Lower lobe of right lung (tissue), 2 donors: ENCODE results near the gene SLC24A5. TPM values are rescaled to one million over a fixed set of nuclear protein-coding genes. Genes with fewer than 3 reads are reported as not detected.

Experiments
- ATAC-seq, 2 donors: fragments of 200-7000 bp; cut with Tn5 transposase; one replicate each; pipeline ENCODE4 v1.9.1; 2020 to 2022; ENCODE audit warnings: mild to moderate bottlenecking in 2 of 2, moderate library complexity in 2 of 2
- DNase-seq: peaks from one replicate; pipeline ENCODE4 v3.0.0-alpha.2; 2020
- H3K27ac ChIP-seq: fragments of 200-600 bp; one replicate; pipeline ENCODE4 v1.8.0; 2022
- H3K27me3 ChIP-seq: fragments of 200-600 bp; one replicate; pipeline ENCODE4 v1.8.0; 2022; ENCODE audit warnings: low read depth
- H3K36me3 ChIP-seq: fragments of 200-600 bp; one replicate; pipeline ENCODE4 v1.8.0; 2022; ENCODE audit warnings: mild to moderate bottlenecking
- H3K4me1 ChIP-seq: fragments of 200-600 bp; one replicate; pipeline ENCODE4 v1.8.0; 2022
- H3K4me3 ChIP-seq: fragments of 200-600 bp; one replicate; pipeline ENCODE4 v1.8.0; 2022; ENCODE audit warnings: mild to moderate bottlenecking
- H3K9me3 ChIP-seq: fragments of 200-600 bp; one replicate; pipeline ENCODE4 v1.8.0; 2022
- CTCF ChIP-seq: fragments of 200-600 bp; IDR thresholded peaks from one replicate; pipeline ENCODE4 v1.8.0; 2022; ENCODE audit warnings: antibody characterized with exemption, mild to moderate bottlenecking
- intact Hi-C: fragments of 100-400 bp; cut with DNase I; formaldehyde crosslinking; loops from one replicate; pipeline ENCODE4 v1.11.0; 2022
- total RNA-seq: library from RNA; stranded (reverse); fragmentation: NEBNext Ultra II Directional; extraction: Animal tissue kit (Norgen Biotek cat#: 25700); gene quantifications from one replicate; pipeline ENCODE4 v1.2.1, GENCODE V29; 2021
- donor health status: DM: no; HTN: yes; CAD: no; lungs with severe emphysema.

SLC24A5 gene
- total RNA-seq, 1 donor from 2014 or later = not detected

- no peaks in the 10 kb centered on the region for H3K9me3 ChIP-seq
- DNase-seq = no peak
- peaks cover 8% of the 10 kb centered on the region for H3K27me3 ChIP-seq
- intact Hi-C loops = no loop called here
- H3K36me3 ChIP-seq = no peaks in the 10 kb centered on the region
- H3K4me3 ChIP-seq = no peak overlapping the region
- no peak overlapping the region for H3K27ac ChIP-seq
- TF ChIP-seq CTCF = peak; percentile 36
- no peaks in the 10 kb centered on the region for H3K4me1 ChIP-seq
- peak in 1 of 2 donors; percentile 60 for ATAC-seq
Measured at GRCh38 chr15:48084759-48085590, 35.8 kb upstream of the SLC24A5 start.

- H3K27me3 ChIP-seq = peaks cover 8% of the 10 kb centered on the region
- H3K27ac ChIP-seq = no peak overlapping the region
- DNase-seq (no peak), ATAC-seq (no peak)
- no peak overlapping the region for H3K4me3 ChIP-seq
- intact Hi-C loops = no loop called here
- no peak for TF ChIP-seq CTCF
- no peaks in the 10 kb centered on the region for H3K9me3 ChIP-seq
- H3K4me1 ChIP-seq = no peaks in the 10 kb centered on the region
- no peaks in the 10 kb centered on the region for H3K36me3 ChIP-seq
Measured at GRCh38 chr15:48085591-48085930, 35.2 kb upstream of the SLC24A5 start.

GRCh38 chr15:48086133-48086532 lies 34.7 kb upstream of the SLC24A5 start:
- ATAC-seq = no peak
- intact Hi-C loops = no loop called here

GRCh38 chr15:48086576-48086975 lies 34.2 kb upstream of the SLC24A5 start:
- Histone ChIP-seq H3K27me3 (peaks cover 8% of the 10 kb centered on the region), H3K4me1 (no peaks in the 10 kb centered on the region), H3K27ac (no peak overlapping the region), H3K36me3 (no peaks in the 10 kb centered on the region), H3K9me3 (no peaks in the 10 kb centered on the region), H3K4me3 (no peak overlapping the region)
- peak in 1 of 2 donors; percentile 38 for ATAC-seq
- no peak for DNase-seq
- no peak for TF ChIP-seq CTCF
- intact Hi-C loops = no loop called here

More at GRCh38 chr15:48086133-48086532, 34.7 kb upstream of the SLC24A5 start:
- Histone ChIP-seq H3K36me3 (no peaks in the 10 kb centered on the region), H3K4me3 (no peak overlapping the region), H3K9me3 (no peaks in the 10 kb centered on the region), H3K27me3 (peaks cover 8% of the 10 kb centered on the region), H3K4me1 (no peaks in the 10 kb centered on the region), H3K27ac (no peak overlapping the region)
- DNase-seq = no peak
- no peak for TF ChIP-seq CTCF

GRCh38 chr15:48087844-48088243 lies 32.9 kb upstream of the SLC24A5 start:
- DNase-seq (no peak), ATAC-seq (no peak)
- no peaks in the 10 kb centered on the region for H3K4me1 ChIP-seq

More at GRCh38 chr15:48087844-48088243, 32.9 kb upstream of the SLC24A5 start:
- Histone ChIP-seq H3K4me3 (no peak overlapping the region), H3K27me3 (peaks cover 8% of the 10 kb centered on the region), H3K9me3 (no peaks in the 10 kb centered on the region), H3K27ac (no peak overlapping the region), H3K36me3 (no peaks in the 10 kb centered on the region)
- intact Hi-C loops = no loop called here
- TF ChIP-seq CTCF = no peak
